HG03378 (cell line): ENCODE data around the gene APOA1.

Experiments used
- ATAC-seq: cut with Tn5 transposase; IDR thresholded peaks from one replicate; pipeline ENCODE4 v1.9.1; 2021; ENCODE audit warnings: mild to moderate bottlenecking, moderate library complexity; ENCODE audit not compliant: unreplicated experiment

APOA1 gene

GRCh38 chr11:116791813-116792143 lies 45.6 kb downstream of the APOA1 start, which contains the start of gene APOA5:
Gene APOA5 (minus strand): TSS chr11:116791879. CDS start chr11:116791860, 19 bp downstream.
- no peak for ATAC-seq

DNA sequence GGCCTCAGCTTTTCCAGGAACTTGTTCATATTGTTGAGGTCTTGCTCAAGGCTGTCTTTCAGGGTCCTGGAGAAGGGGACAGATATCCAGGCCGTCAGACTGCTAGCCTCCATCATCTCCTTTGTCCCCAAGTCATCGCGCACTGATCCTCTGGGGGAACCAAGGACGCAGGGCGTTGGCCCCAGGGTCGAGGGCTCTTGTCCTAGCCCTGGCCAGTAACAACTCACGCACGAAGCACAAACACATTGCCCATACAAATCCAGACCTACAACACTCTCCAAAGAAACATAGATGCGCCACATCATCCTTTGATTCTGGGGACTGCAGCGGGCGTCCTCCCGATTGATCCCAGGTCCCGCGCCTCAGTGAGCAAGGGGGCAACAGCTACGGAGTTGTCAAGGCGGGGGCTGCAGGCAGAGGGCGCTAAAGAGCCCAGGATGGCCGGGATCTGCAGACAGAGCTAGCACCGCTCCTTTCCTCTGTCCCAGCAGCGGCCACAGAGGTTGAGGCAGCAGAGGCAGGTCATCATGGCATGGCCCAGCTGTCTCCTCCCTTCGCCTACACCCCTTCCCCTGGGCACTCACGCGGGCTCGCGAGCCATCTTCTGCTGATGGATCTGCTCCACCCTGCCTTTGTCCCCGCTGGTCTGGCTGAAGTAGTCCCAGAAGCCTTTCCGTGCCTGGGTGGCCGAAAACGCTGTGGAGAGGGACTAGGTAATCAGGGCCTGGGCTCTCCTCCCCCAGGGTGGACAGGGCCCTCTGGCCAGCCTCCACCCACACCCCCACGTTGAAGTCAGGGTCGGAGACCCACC lies 46.2 kb downstream of the APOA1 start:
- ATAC-seq, result no peak

DNA sequence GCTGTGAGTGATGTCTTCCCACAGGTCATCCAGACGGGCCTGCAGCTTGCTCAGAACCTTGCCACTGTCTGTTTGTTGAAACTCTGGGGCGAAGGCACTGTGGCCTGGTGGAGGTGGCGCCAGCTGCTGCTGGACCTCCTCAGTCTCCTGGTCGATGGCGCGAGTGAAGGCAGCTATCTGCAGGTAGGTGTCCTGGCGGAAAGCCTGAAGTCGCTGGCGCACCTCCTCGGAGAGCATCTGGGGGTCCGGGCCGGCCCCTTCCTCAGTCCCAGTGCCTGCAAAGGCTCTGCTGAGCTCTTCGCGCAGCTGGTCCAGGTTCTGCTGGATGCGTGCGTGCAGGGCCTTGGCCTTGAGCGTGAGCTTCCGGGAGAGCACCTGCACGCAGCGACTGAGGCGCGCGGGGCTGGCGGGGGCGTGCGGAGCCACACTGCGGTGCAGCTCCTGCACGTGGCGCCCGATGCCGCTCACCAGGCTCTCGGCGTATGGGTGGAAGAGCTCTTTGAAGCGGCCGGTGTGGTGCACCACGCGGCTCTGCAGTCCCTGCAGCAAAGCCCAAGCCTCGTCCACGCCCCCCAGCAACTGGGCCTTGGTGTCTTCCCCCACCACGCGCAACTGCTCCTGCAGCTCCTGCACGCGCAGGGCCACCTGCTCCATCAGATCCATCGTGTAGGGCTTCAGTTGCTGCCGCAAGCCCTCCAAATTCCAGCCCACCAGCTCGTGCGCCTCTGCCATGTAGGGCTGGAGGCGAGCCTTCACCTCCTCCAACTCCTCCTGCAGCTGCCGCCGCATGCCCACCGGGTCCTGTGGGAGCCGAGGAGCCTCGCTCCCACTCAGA lies 47.0 kb downstream of the APOA1 start:
- no peak for ATAC-seq

DNA sequence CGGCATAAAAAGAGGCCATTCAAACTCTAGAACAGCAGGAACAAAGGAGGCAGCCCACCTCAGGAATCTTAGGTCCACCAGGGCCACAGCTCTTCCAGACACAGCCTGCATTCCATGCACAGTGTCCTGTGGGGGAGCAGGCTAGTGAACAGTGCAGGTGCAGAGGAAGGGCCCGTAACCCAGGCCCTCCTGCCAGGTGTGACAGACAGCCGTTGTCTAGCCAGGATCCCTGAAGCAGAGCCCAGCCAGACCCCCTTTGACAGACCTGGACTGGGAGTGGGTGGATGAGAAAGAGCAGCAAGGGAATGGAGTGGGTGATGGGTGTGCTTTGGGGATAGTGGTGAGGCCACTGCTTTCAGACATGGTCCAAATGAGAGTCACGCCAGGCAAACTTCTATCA lies 48.4 kb downstream of the APOA1 start:
- no peak for ATAC-seq

DNA sequence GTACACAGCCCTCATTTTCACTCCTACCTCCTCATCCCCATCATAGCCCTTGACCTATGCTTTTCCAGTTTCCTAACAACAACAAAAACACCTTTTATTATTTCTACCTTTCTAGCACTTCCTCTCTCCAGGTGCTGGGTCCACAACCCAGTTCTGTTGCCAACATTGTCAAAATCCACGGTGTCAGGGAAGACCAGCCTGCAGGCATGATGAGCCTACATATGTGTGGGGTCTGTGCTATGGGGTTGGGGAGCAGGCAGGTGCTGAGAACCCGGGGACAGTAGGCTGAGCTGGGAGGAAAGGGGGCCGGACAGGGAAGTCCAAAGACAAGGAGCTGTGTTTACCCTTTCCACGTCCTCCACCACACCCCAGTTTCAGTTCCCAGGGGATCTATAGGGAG lies 48.9 kb downstream of the APOA1 start:
- ATAC-seq, result no peak

GRCh38 chr11:116787786-116788486 lies 49.5 kb downstream of the APOA1 start, which contains the start of gene ZPR1:
Gene ZPR1 (minus strand): TSS chr11:116788023. CDS start chr11:116787990, 33 bp downstream.
- peak; percentile 52 for ATAC-seq

- ATAC-seq, result no peak
Measured at GRCh38 chr11:116787436-116787785, 50.0 kb downstream of the APOA1 start.

GRCh38 chr11:116786966-116787365 lies 50.5 kb downstream of the APOA1 start:
- no peak for ATAC-seq

- no peak for ATAC-seq
Measured at GRCh38 chr11:116786326-116786725, 51.1 kb downstream of the APOA1 start.
